Liver (tissue), 9 donors: ENCODE data around the gene CD81. TPM values are rescaled to one million over a fixed set of nuclear protein-coding genes. Genes with fewer than 3 reads are reported as not detected.

Source experiments
- DNase-seq: peaks from one replicate; pipeline ENCODE4 v3.0.0-alpha.2; 2017; ENCODE audit warnings: low spot score
- H3K27ac ChIP-seq, 2 donors: one replicate each; pipeline ENCODE4 v1.7.0; 2013; ENCODE audit warnings: inconsistent platforms in 2 of 2, low read length in 2 of 2, control low read depth in 1 of 2, low read depth in 1 of 2, mild to moderate bottlenecking in 1 of 2
- H3K27me3 ChIP-seq, 4 donors: one replicate each; pipeline versions ENCODE4 v1.6.1 to v1.7.0; 2013; ENCODE audit warnings: low read length in 3 of 4, inconsistent platforms in 1 of 4, mild to moderate bottlenecking in 1 of 4, moderate library complexity in 1 of 4; ENCODE audit not compliant: control insufficient read depth in 4 of 4, insufficient read depth in 4 of 4
- H3K36me3 ChIP-seq, 4 donors: one replicate each; pipeline versions ENCODE4 v1.6.1 to v1.7.0; 2013; ENCODE audit warnings: low read length in 3 of 4, mild to moderate bottlenecking in 3 of 4, low read depth in 1 of 4, moderate library complexity in 1 of 4; ENCODE audit not compliant: control insufficient read depth in 4 of 4, insufficient read depth in 3 of 4
- H3K4me1 ChIP-seq, 4 donors: one replicate each; pipeline versions ENCODE4 v1.6.1 to v1.7.0; 2013; ENCODE audit warnings: low read length in 3 of 4, mild to moderate bottlenecking in 3 of 4, moderate library complexity in 1 of 4; ENCODE audit not compliant: control insufficient read depth in 4 of 4, insufficient read depth in 4 of 4
- H3K4me3 ChIP-seq, 3 donors: one replicate each; pipeline versions ENCODE4 v1.6.1 to v1.7.0; 2013; ENCODE audit warnings: low read length in 3 of 3, control low read depth in 1 of 3, low read depth in 1 of 3, mild to moderate bottlenecking in 1 of 3
- H3K9ac ChIP-seq, 2 donors: one replicate each; pipeline ENCODE4 v1.7.0; 2013; ENCODE audit warnings: low read length in 2 of 2, mild to moderate bottlenecking in 2 of 2, moderate library complexity in 2 of 2, control low read depth in 1 of 2, low read depth in 1 of 2
- H3K9me3 ChIP-seq, 4 donors: one replicate each; pipeline versions ENCODE4 v1.6.1 to v1.7.0; 2013; ENCODE audit warnings: low read length in 3 of 4; ENCODE audit not compliant: control insufficient read depth in 4 of 4
- FOXA1 ChIP-seq: IDR thresholded peaks from 2 replicates; pipeline ENCODE4 v1.6.1; 2016; ENCODE audit warnings: antibody characterized with exemption
- FOXA2 ChIP-seq: IDR thresholded peaks from 2 replicates; pipeline ENCODE4 v1.6.1; 2016; ENCODE audit warnings: antibody characterized with exemption
- HNF4G ChIP-seq: IDR thresholded peaks from 2 replicates; pipeline ENCODE4 v1.6.1; 2016; ENCODE audit warnings: antibody characterized with exemption
- JUND ChIP-seq, 2 donors: IDR thresholded peaks; 2 replicates each; pipeline ENCODE4 v1.6.1; 2016; ENCODE audit warnings: antibody characterized with exemption in 2 of 2
- NR2F2 ChIP-seq: IDR thresholded peaks from 2 replicates; pipeline ENCODE4 v1.6.1; 2016; ENCODE audit warnings: antibody characterized with exemption
- RXRA ChIP-seq, 2 donors: IDR thresholded peaks; 2 replicates each; pipeline ENCODE4 v1.6.1; 2017 to 2018; ENCODE audit warnings: antibody characterized with exemption in 2 of 2, mild to moderate bottlenecking in 1 of 2
- TAF1 ChIP-seq: conservative IDR thresholded peaks from 2 replicates; pipeline ENCODE4 v1.6.1; 2016; ENCODE audit warnings: antibody characterized with exemption, mild to moderate bottlenecking
- YY1 ChIP-seq: IDR thresholded peaks from 2 replicates; pipeline ENCODE4 v1.6.1; 2016; ENCODE audit warnings: antibody characterized with exemption, mild to moderate bottlenecking
- WGBS: extraction: QIAGEN DNeasy Blood & Tissue Kit; methylation state at CpG from one replicate; pipeline ENCODE4 v1.1.7; 2013; 5-methylcytosine and 5-hydroxymethylcytosine counted together
- polyA plus RNA-seq, 2 donors: library from polyadenylated mRNA; stranded (reverse) in 1 of 2; unstranded in 1 of 2; fragments of 200-250 nt in 1 of 2; fragments of >200 nt in 1 of 2; fragmentation: Nextera tagmentation in 1 of 2; extraction: Ambion mirVana in 1 of 2; gene quantifications; one replicate each; pipeline versions ENCODE4 v1.2.1 to v1.2.3, GENCODE V29; 2013 to 2015
- total RNA-seq, 2 donors: library from RNA; depleted of rRNA; stranded (reverse); fragments of >200 nt; gene quantifications; one replicate each; pipeline ENCODE4 v1.2.3, GENCODE V29; 2014
- TF ChIP-seq, protein P1 (sequence below): IDR thresholded peaks from 2 replicates; pipeline ENCODE4 v1.6.1; 2016; ENCODE audit warnings: antibody characterized with exemption
- TF ChIP-seq, protein P2 (sequence below): IDR thresholded peaks from 2 replicates; pipeline ENCODE4 v1.6.1; 2016; ENCODE audit warnings: antibody characterized with exemption
- TF ChIP-seq, protein P3 (sequence below): IDR thresholded peaks from 2 replicates; pipeline ENCODE4 v1.6.1; 2016; ENCODE audit warnings: antibody characterized with exemption, mild to moderate bottlenecking
- donor health status: healthy.
- donor health status: healthy.
- donor health status: healthy.
- donor health status: healthy.
- donor health status: healthy.

The CD81 gene
- total and polyA plus RNA-seq, 4 donors: 76.9 to 712 (median 164) TPM

DNA sequence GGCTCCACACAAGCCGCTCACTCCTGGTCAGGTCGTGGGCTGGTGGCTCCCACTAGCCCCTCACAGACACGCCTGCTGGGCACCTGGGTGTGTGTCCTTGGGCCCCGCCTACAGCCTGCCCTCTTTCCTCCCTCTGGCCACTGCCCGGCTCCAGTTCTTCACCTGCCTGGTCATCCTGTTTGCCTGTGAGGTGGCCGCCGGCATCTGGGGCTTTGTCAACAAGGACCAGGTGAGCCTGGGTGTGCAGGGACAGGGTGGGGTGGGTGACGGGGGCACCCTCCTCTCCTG lies 17.7 kb downstream of the CD81 start:
- peaks cover 1 to 77% (median 45%) of the 10 kb centered on the region in 4 donors for H3K4me1 ChIP-seq
- WGBS: 85% methylated on average over 8 of the region's 8 CpGs
- no peak overlapping the region for H3K4me3 ChIP-seq
- H3K27ac ChIP-seq: no peak overlapping the region
- H3K36me3 ChIP-seq: peaks cover 14 to 56% (median 26%) of the 10 kb centered on the region in 4 donors
- DNase-seq: no peak
- no peaks in the 10 kb centered on the region for H3K9me3 ChIP-seq
- no peak for TF ChIP-seq JUND (IDR thresholded peaks at IDR 0.05)
- no peak for TF ChIP-seq NR2F2
- no peak overlapping the region for H3K9ac ChIP-seq
- H3K27me3 ChIP-seq: no peaks in the 10 kb centered on the region

DNA sequence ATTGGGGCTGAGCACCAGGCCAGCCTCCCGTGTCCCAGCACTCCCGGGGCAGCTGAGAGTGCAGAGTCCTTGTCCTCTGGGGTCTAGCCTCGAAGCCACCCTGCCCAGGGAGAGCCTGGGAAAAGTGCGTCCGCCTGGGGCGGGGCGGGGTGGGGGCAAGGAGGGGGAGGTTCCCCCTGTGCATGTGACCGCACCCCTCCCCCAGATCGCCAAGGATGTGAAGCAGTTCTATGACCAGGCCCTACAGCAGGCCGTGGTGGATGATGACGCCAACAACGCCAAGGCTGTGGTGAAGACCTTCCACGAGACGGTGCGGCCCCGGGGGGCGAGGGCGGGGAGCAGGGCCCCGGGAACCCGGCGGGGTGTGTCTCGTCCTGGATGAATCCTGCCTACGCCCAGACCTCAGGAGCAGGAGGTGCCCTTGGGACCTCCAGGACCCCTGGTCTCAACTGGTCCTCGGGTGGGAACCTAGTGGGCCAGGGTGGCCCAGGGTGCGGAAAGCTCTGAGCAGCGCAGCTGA lies 18.2 kb downstream of the CD81 start:
- peaks cover 1 to 72% (median 41%) of the 10 kb centered on the region in 4 donors for H3K4me1 ChIP-seq

DNA sequence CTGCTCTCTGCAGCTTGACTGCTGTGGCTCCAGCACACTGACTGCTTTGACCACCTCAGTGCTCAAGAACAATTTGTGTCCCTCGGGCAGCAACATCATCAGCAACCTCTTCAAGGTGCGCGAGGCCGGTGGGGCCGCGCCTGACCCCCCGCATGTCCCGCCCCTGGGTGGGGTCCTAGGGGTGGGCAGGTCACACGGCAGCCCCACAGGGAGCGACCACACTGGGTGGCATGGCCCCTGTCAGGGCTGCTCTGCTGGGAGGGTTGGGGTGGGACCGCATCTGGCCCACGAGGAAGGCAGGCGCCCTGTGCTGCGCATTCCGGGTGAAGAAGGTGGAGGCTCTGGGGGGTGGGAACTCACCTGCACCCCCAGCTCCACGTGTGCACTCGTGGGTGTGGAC lies 18.7 kb downstream of the CD81 start:
- Histone ChIP-seq H3K9ac (no peak overlapping the region), H3K27ac (no peak overlapping the region), H3K4me3 (no peak overlapping the region), H3K27me3 (no peaks in the 10 kb centered on the region), H3K9me3 (no peaks in the 10 kb centered on the region), H3K4me1 (peaks cover 1 to 69% (median 38%) of the 10 kb centered on the region in 4 donors), H3K36me3 (peaks cover 14 to 56% (median 24%) of the 10 kb centered on the region in 4 donors)
- WGBS: 89% methylated on average over 17 of the region's 17 CpGs
- DNase-seq: no peak
- TF ChIP-seq TAF1: no peak
- TF ChIP-seq FOXA2: no peak
- TF ChIP-seq, protein P1, sequence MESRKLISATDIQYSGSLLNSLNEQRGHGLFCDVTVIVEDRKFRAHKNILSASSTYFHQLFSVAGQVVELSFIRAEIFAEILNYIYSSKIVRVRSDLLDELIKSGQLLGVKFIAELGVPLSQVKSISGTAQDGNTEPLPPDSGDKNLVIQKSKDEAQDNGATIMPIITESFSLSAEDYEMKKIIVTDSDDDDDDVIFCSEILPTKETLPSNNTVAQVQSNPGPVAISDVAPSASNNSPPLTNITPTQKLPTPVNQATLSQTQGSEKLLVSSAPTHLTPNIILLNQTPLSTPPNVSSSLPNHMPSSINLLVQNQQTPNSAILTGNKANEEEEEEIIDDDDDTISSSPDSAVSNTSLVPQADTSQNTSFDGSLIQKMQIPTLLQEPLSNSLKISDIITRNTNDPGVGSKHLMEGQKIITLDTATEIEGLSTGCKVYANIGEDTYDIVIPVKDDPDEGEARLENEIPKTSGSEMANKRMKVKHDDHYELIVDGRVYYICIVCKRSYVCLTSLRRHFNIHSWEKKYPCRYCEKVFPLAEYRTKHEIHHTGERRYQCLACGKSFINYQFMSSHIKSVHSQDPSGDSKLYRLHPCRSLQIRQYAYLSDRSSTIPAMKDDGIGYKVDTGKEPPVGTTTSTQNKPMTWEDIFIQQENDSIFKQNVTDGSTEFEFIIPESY: no peak
- TF ChIP-seq, protein P2, sequence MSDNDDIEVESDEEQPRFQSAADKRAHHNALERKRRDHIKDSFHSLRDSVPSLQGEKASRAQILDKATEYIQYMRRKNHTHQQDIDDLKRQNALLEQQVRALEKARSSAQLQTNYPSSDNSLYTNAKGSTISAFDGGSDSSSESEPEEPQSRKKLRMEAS: no peak
- TF ChIP-seq HNF4G: no peak

More for the DNA sequence above, 18.2 kb downstream of the CD81 start:
- WGBS: 89% methylated on average over 26 of the region's 26 CpGs
- H3K27me3 ChIP-seq: no peaks in the 10 kb centered on the region
- no peak overlapping the region for H3K27ac ChIP-seq
- no peaks in the 10 kb centered on the region for H3K9me3 ChIP-seq
- H3K4me3 ChIP-seq: no peak overlapping the region
- peaks cover 14 to 56% (median 25%) of the 10 kb centered on the region in 4 donors for H3K36me3 ChIP-seq
- H3K9ac ChIP-seq: no peak overlapping the region
- DNase-seq: no peak
- TF ChIP-seq, protein P2: no peak
- TF ChIP-seq FOXA1 (no peak), YY1 (no peak)

DNA sequence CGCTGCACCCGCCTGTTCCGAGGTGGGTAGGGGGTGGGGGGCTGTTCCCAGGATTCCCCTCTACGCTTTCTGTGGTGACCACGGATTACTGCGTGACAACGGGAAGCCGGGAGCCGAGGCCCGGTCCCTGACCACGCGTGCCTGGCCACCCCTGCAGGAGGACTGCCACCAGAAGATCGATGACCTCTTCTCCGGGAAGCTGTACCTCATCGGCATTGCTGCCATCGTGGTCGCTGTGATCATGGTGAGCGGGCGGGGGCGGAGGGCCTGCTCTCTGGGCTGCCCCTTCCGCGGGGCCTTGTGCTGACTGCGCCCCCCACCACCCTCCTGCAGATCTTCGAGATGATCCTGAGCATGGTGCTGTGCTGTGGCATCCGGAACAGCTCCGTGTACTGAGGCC lies 19.4 kb downstream of the CD81 start:
- H3K4me1 ChIP-seq: peaks cover 3 to 74% (median 41%) of the 10 kb centered on the region in 4 donors
- no peak for DNase-seq
- no peaks in the 10 kb centered on the region for H3K27me3 ChIP-seq
- no peaks in the 10 kb centered on the region for H3K9me3 ChIP-seq
- TF ChIP-seq, protein P2: no peak
- TF ChIP-seq, protein P1: no peak
- TF ChIP-seq RXRA (IDR thresholded peaks at IDR 0.05) (no peak), YY1 (no peak), HNF4G (no peak), FOXA1 (no peak)
- TF ChIP-seq, protein P3, sequence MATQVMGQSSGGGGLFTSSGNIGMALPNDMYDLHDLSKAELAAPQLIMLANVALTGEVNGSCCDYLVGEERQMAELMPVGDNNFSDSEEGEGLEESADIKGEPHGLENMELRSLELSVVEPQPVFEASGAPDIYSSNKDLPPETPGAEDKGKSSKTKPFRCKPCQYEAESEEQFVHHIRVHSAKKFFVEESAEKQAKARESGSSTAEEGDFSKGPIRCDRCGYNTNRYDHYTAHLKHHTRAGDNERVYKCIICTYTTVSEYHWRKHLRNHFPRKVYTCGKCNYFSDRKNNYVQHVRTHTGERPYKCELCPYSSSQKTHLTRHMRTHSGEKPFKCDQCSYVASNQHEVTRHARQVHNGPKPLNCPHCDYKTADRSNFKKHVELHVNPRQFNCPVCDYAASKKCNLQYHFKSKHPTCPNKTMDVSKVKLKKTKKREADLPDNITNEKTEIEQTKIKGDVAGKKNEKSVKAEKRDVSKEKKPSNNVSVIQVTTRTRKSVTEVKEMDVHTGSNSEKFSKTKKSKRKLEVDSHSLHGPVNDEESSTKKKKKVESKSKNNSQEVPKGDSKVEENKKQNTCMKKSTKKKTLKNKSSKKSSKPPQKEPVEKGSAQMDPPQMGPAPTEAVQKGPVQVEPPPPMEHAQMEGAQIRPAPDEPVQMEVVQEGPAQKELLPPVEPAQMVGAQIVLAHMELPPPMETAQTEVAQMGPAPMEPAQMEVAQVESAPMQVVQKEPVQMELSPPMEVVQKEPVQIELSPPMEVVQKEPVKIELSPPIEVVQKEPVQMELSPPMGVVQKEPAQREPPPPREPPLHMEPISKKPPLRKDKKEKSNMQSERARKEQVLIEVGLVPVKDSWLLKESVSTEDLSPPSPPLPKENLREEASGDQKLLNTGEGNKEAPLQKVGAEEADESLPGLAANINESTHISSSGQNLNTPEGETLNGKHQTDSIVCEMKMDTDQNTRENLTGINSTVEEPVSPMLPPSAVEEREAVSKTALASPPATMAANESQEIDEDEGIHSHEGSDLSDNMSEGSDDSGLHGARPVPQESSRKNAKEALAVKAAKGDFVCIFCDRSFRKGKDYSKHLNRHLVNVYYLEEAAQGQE: no peak
- no peak overlapping the region for H3K9ac ChIP-seq
- H3K27ac ChIP-seq: no peak overlapping the region
- H3K4me3 ChIP-seq: no peak overlapping the region
- peaks cover 14 to 54% (median 21%) of the 10 kb centered on the region in 4 donors for H3K36me3 ChIP-seq
- 86% methylated on average over 26 of the region's 26 CpGs for WGBS
